Cardiac muscle cell (in vitro differentiated cells and primary cell): ENCODE measurements around the gene CABP5. TPM values are rescaled to one million over a fixed set of nuclear protein-coding genes. Genes with fewer than 3 reads are reported as not detected.
"Not testable (repeated sequence)": the region's sequence is repeated elsewhere in the genome, so short reads cannot be mapped to it uniquely, and the experiment has no call there.

Experiments
- DNase-seq, 2 donors: peaks; one replicate each; pipeline versions ENCODE4 v3.0.0 to v3.0.0-alpha.2; 2010 to 2017; ENCODE audit warnings: low read depth in 1 of 2, low spot score in 1 of 2
- H3K27ac ChIP-seq: fragments of 200-600 bp; sonication (generic); 2 replicates; pipeline ENCODE4 v1.5.1; 2016
- H3K27me3 ChIP-seq: fragments of 200-600 bp; sonication (generic); 2 replicates; pipeline ENCODE4 v1.6.0; 2016; ENCODE audit warnings: control low read depth
- H3K36me3 ChIP-seq: fragments of 200-600 bp; sonication (generic); 2 replicates; pipeline ENCODE4 v1.5.1; 2016; ENCODE audit warnings: control low read depth
- H3K4me1 ChIP-seq: fragments of 200-600 bp; sonication (generic); 2 replicates; pipeline ENCODE4 v1.8.1; 2017; ENCODE audit warnings: low read depth, mild to moderate bottlenecking, mixed run types
- H3K4me3 ChIP-seq: fragments of 200-600 bp; sonication (generic); 2 replicates; pipeline ENCODE4 v1.5.1; 2016; ENCODE audit warnings: mild to moderate bottlenecking
- H3K9me3 ChIP-seq: fragments of 200-600 bp; sonication (generic); 2 replicates; pipeline ENCODE4 v1.5.1; 2017; ENCODE audit warnings: low read depth, mild to moderate bottlenecking, control low read depth
- CTCF ChIP-seq: IDR thresholded peaks from 2 replicates; pipeline ENCODE4 v1.5.1; 2012; ENCODE audit warnings: low read depth, mild to moderate bottlenecking, low read length
- polyA plus RNA-seq: library from polyadenylated mRNA; unstranded; fragments of >200 nt; fragmentation: Nextera tagmentation; extraction: Ambion mirVana; gene quantifications from 2 replicates; pipeline ENCODE4 v1.2.1, GENCODE V29; 2016
- total RNA-seq: library from RNA; depleted of rRNA; stranded (reverse); fragments of >200 nt; gene quantifications from 2 replicates; pipeline ENCODE4 v1.2.3, GENCODE V29; 2016

Gene CABP5
- total and polyA plus RNA-seq, 2 experiments from 2014 or later: not detected

GRCh38 chr19:48081106-48081505, 37.2 kb upstream of the CABP5 start:
- H3K27ac ChIP-seq: no peak overlapping the region
- no peaks in the 10 kb centered on the region for H3K27me3 ChIP-seq
- no peak overlapping the region for H3K4me3 ChIP-seq
- no peak for TF ChIP-seq CTCF
- no peaks in the 10 kb centered on the region for H3K36me3 ChIP-seq
- no peak for DNase-seq
- H3K4me1 ChIP-seq: no peaks in the 10 kb centered on the region
- H3K9me3 ChIP-seq: no peaks in the 10 kb centered on the region

GRCh38 chr19:48070177-48070769, 26.4 kb upstream of the CABP5 start:
- not testable (repeated sequence) for H3K4me1 ChIP-seq, H3K36me3 ChIP-seq, H3K27me3 ChIP-seq, H3K27ac ChIP-seq, DNase-seq, H3K4me3 ChIP-seq, H3K9me3 ChIP-seq

- H3K27ac ChIP-seq: no peak overlapping the region
- TF ChIP-seq CTCF: peak; percentile 3
- DNase-seq: no peak
Observed at GRCh38 chr19:48069435-48069834, 25.6 kb upstream of the CABP5 start.

GRCh38 chr19:48064509-48064908, 20.6 kb upstream of the CABP5 start:
- no peak for TF ChIP-seq CTCF
- H3K9me3 ChIP-seq: no peaks in the 10 kb centered on the region
- peak in 1 of 2 donors; percentile 4 for DNase-seq

More at GRCh38 chr19:48069435-48069834, 25.6 kb upstream of the CABP5 start:
- no peaks in the 10 kb centered on the region for H3K9me3 ChIP-seq
- H3K4me1 ChIP-seq: no peaks in the 10 kb centered on the region
- no peaks in the 10 kb centered on the region for H3K36me3 ChIP-seq
- H3K27me3 ChIP-seq: no peaks in the 10 kb centered on the region
- H3K4me3 ChIP-seq: no peak overlapping the region

GRCh38 chr19:48061401-48062344, 17.8 kb upstream of the CABP5 start:
- Histone ChIP-seq H3K36me3 (no peaks in the 10 kb centered on the region), H3K27me3 (peaks cover 8% of the 10 kb centered on the region), H3K4me3 (no peak overlapping the region), H3K27ac (no peak overlapping the region), H3K4me1 (no peaks in the 10 kb centered on the region), H3K9me3 (no peaks in the 10 kb centered on the region)
- DNase-seq: no peak
- TF ChIP-seq CTCF: no peak

More at GRCh38 chr19:48064509-48064908, 20.6 kb upstream of the CABP5 start:
- H3K27me3 ChIP-seq: peaks cover 8% of the 10 kb centered on the region
- H3K4me3 ChIP-seq: no peak overlapping the region
- H3K27ac ChIP-seq: no peak overlapping the region
- no peaks in the 10 kb centered on the region for H3K36me3 ChIP-seq
- no peaks in the 10 kb centered on the region for H3K4me1 ChIP-seq

- no peaks in the 10 kb centered on the region for H3K9me3 ChIP-seq
Observed at GRCh38 chr19:48060381-48060780, 16.5 kb upstream of the CABP5 start.

More at GRCh38 chr19:48060381-48060780, 16.5 kb upstream of the CABP5 start:
- Histone ChIP-seq H3K4me1 (no peaks in the 10 kb centered on the region), H3K4me3 (no peak overlapping the region), H3K27ac (no peak overlapping the region), H3K36me3 (no peaks in the 10 kb centered on the region), H3K27me3 (peaks cover 8% of the 10 kb centered on the region)
- no peak for TF ChIP-seq CTCF
- DNase-seq: no peak
